K562 (cell line): Measurements from ENCODE around the gene PMM1. TPM values are rescaled to one million over a fixed set of nuclear protein-coding genes. Genes with fewer than 3 reads are reported as not detected.

ENCODE experiments used
- ATAC-seq: fragments of 200-7000 bp; cut with Tn5 transposase; 3 replicates; pipeline ENCODE4 v1.9.1; 2020; ENCODE audit warnings: moderate library complexity
- BruUV-seq: library from RNA; stranded (reverse); fragments of 400-500 nt; replicated peaks from 2 replicates; lab custom pipeline; 2021; lab: Mats Ljungman, UMichigan
- CTCF ChIA-PET: fragments of 300-600 bp; formaldehyde crosslinking; extraction: SDS; loops from one replicate; lab custom pipeline; 2021; ENCODE audit warnings: low intra/inter-chr PET ratio; lab: Yijun Ruan, JAX
- POLR2A ChIA-PET: fragments of 300-600, 350-650 bp; sonication (Branson Sonifier 250); formaldehyde crosslinking; extraction: SDS; loops from one replicate; lab custom pipeline; 2021; ENCODE audit warnings: antibody characterized with exemption, inconsistent platforms; lab: Yijun Ruan, JAX
- DNase-seq, 4 experiments: peaks; one replicate each; pipeline versions ENCODE4 v3.0.0 to v3.0.0-alpha.2; 2011 to 2018; ENCODE audit warnings: low spot score in 3 of 4, mixed read lengths in 3 of 4; ENCODE audit errors: extremely low read depth in 1 of 4
- FAIRE-seq: peaks from 2 replicates; lab custom pipeline; 2011; peaks lifted over from hg19 to GRCh38; lab: Jason Lieb, UNC
- H2AFZ ChIP-seq: 2 replicates; pipeline ENCODE4 v1.6.0; 2011; ENCODE audit warnings: low read depth, low read length, control low read depth, inconsistent platforms
- H3K27ac ChIP-seq: fragments of 200-600 bp; 3 replicates; pipeline ENCODE4 v1.8.0; 2011; ENCODE audit warnings: low read depth, mild to moderate bottlenecking, control low read depth, inconsistent platforms, low read length, moderate library complexity, mixed read lengths; ENCODE audit errors: extremely low read depth
- H3K27me3 ChIP-seq, 2 experiments: fragments of 300-600 bp in 1 of 2; 2 replicates in 1 of 2; 3 replicates in 1 of 2; pipeline versions ENCODE4 v1.6.0 to v1.8.0; 2011; ENCODE audit warnings: inconsistent platforms in 2 of 2, low read length in 2 of 2, mild to moderate bottlenecking in 1 of 2, mixed read lengths in 1 of 2, moderate library complexity in 1 of 2; ENCODE audit not compliant: control insufficient read depth in 2 of 2, insufficient read depth in 2 of 2
- H3K36me3 ChIP-seq: fragments of 300-600 bp; 3 replicates; pipeline ENCODE4 v1.8.0; 2011; ENCODE audit warnings: mild to moderate bottlenecking, low read length, inconsistent platforms; ENCODE audit not compliant: control insufficient read depth, insufficient read depth
- H3K4me1 ChIP-seq, 2 experiments: fragments of 200-600 bp in 1 of 2; replicated peaks in 1 of 2; 2 replicates in 1 of 2; 3 replicates in 1 of 2; pipeline versions ENCODE4 v1.5.1 to v1.8.0; 2011; ENCODE audit warnings: inconsistent platforms in 2 of 2, low read length in 2 of 2, mild to moderate bottlenecking in 1 of 2, mixed read lengths in 1 of 2, moderate library complexity in 1 of 2; ENCODE audit not compliant: control insufficient read depth in 2 of 2, insufficient read depth in 2 of 2
- H3K4me2 ChIP-seq: 2 replicates; pipeline ENCODE4 v1.6.1; 2011; ENCODE audit warnings: low read length, control low read depth, inconsistent platforms, mixed read lengths; ENCODE audit not compliant: insufficient read depth
- H3K4me3 ChIP-seq: fragments of 200-600 bp; sonication (generic), shearing (Covaris generic); 2 replicates; pipeline ENCODE4 v1.5.1; 2016; ENCODE audit warnings: control low read depth, inconsistent platforms
- H3K79me2 ChIP-seq: fragments of 200-600 bp; 3 replicates; pipeline ENCODE4 v1.8.0; 2011; ENCODE audit warnings: low read length, inconsistent platforms; ENCODE audit not compliant: control insufficient read depth, insufficient read depth
- H3K9ac ChIP-seq, 2 experiments: 2 replicates each; pipeline versions ENCODE4 v1.6.0 to v1.6.1; 2011; ENCODE audit warnings: low read depth in 2 of 2, low read length in 2 of 2, control low read depth in 1 of 2, inconsistent platforms in 1 of 2, mild to moderate bottlenecking in 1 of 2, mixed read lengths in 1 of 2; ENCODE audit not compliant: insufficient read depth in 1 of 2
- H3K9me1 ChIP-seq: one replicate; pipeline ENCODE4 v1.6.0; 2011; ENCODE audit warnings: inconsistent platforms, mild to moderate bottlenecking, low read length, moderate library complexity; ENCODE audit not compliant: control insufficient read depth, insufficient read depth
- H3K9me3 ChIP-seq: replicated peaks from 2 replicates; pipeline ENCODE4 v1.5.1; 2011; ENCODE audit warnings: low read depth, low read length, inconsistent platforms; ENCODE audit not compliant: control insufficient read depth, insufficient read depth
- H4K20me1 ChIP-seq: replicated peaks from 2 replicates; pipeline ENCODE4 v1.6.1; 2011; ENCODE audit warnings: low read length, inconsistent platforms, mixed read lengths; ENCODE audit not compliant: control insufficient read depth, insufficient read depth
- GTF2B ChIP-seq: IDR thresholded peaks from 2 replicates; pipeline ENCODE4 v1.6.1; 2011; ENCODE audit not compliant: insufficient read length; ENCODE audit errors: extremely low read depth
- RBBP5 ChIP-seq: fragments of 200-600 bp; sonication (generic); IDR thresholded peaks from 2 replicates; pipeline ENCODE4 v1.6.1; 2012; ENCODE audit warnings: borderline replicate concordance, mild to moderate bottlenecking, low read length, control low read depth, inconsistent platforms; ENCODE audit not compliant: insufficient read depth, poor library complexity, severe bottlenecking
- WGBS: fragments of 100-300 bp; shearing (Covaris generic); methylation state at CpG from one replicate; pipeline ENCODE4 v1.1.6; 2016; ENCODE audit warnings: low coverage, mixed read lengths; ENCODE audit not compliant: insufficient coverage; ENCODE audit errors: missing lambda C conversion rate; 5-methylcytosine and 5-hydroxymethylcytosine counted together
- in situ Hi-C: fragments of 300-500 bp; cut with MboI; formaldehyde crosslinking; loops from 4 replicates; pipeline ENCODE4 v1.15.0; 2018; ENCODE audit warnings: inconsistent platforms, mixed read lengths
- intact Hi-C: fragments of 100-400 bp; cut with micrococcal nuclease; formaldehyde crosslinking; loops from 2 replicates; pipeline ENCODE4 v1.14.2; 2022
- polyA plus RNA-seq, 8 experiments: library from polyadenylated mRNA; depleted of rRNA in 4 of 8; stranded (reverse) in 5 of 8; unstranded in 3 of 8; fragments of >200 nt; fragmentation: Nextera tagmentation in 2 of 8; fragmentation: Illumina TruSeq in 1 of 8; extraction: Ambion mirVana in 2 of 8; extraction: Trizol in 1 of 8; gene quantifications; 2 replicates each; pipeline versions ENCODE4 v1.2.1 to v1.2.3, GENCODE V29; 2011 to 2014; ENCODE audit warnings: inconsistent platforms in 1 of 8, missing spikeins in 1 of 8
- total RNA-seq, 7 experiments: library from RNA; depleted of rRNA in 6 of 7; stranded (reverse); fragments of >200 nt in 6 of 7; fragmentation: Illumina TruSeq in 2 of 7; extraction: Trizol in 2 of 7; gene quantifications; 2 replicates each; pipeline versions ENCODE4 v1.2.1 to v1.2.3, GENCODE V29; 2011 to 2021; ENCODE audit warnings: low replicate concordance in 1 of 7
- TF ChIP-seq, protein P1 (sequence below): fragments of 450-650 bp; formaldehyde crosslinking; IDR thresholded peaks from 2 replicates; pipeline ENCODE4 v1.4.0; 2020; ENCODE audit warnings: mild to moderate bottlenecking, moderate library complexity

Gene PMM1
- total and polyA plus RNA-seq, 9 of the 15 experiments (the other 6 are each of a cell fraction or from before 2014, with no cell fraction given): 10.2 to 31.7 (median 20.3) TPM

- no peak overlapping the region for H3K9ac ChIP-seq
- H3K9me3 ChIP-seq: no peaks in the 10 kb centered on the region
- H3K4me2 ChIP-seq: no peak overlapping the region
- ATAC-seq (no peak), FAIRE-seq (no peak)
- H3K27me3 ChIP-seq: no peaks in the 10 kb centered on the region
- intact Hi-C loops: no loop called here
- no peak overlapping the region for H3K4me3 ChIP-seq
- H3K9me1 ChIP-seq: no peaks in the 10 kb centered on the region
- no peaks in the 10 kb centered on the region for H4K20me1 ChIP-seq
- no peaks in the 10 kb centered on the region for H3K36me3 ChIP-seq
- TF ChIP-seq GTF2B (no peak), RBBP5 (no peak)
- TF ChIP-seq, protein P1, sequence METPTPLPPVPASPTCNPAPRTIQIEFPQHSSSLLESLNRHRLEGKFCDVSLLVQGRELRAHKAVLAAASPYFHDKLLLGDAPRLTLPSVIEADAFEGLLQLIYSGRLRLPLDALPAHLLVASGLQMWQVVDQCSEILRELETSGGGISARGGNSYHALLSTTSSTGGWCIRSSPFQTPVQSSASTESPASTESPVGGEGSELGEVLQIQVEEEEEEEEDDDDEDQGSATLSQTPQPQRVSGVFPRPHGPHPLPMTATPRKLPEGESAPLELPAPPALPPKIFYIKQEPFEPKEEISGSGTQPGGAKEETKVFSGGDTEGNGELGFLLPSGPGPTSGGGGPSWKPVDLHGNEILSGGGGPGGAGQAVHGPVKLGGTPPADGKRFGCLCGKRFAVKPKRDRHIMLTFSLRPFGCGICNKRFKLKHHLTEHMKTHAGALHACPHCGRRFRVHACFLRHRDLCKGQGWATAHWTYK (CRISPR knock-in tag): no peak
- TF ChIP-seq, all 486 proteins: peak for 0
- CTCF ChIA-PET: no interaction called here
- H2AFZ ChIP-seq: no peak overlapping the region
- H3K4me1 ChIP-seq: peaks cover 14 to 42% of the 10 kb centered on the region in 2 experiments; a peak in 4 of 5 replicates
- in situ Hi-C loops: no loop called here
- no peak overlapping the region for H3K27ac ChIP-seq
- no peak for DNase-seq
- POLR2A ChIA-PET: interaction anchor here (0.6 kb wide), 1 partner anchor 13 kb away, joined by 5 read pairs; no protein-coding TSS in a partner anchor
- no peaks in the 10 kb centered on the region for H3K79me2 ChIP-seq
- BruUV-seq: no TSS peak
- 25% methylated on average over 3 of the region's 3 CpGs for WGBS
Observed at GRCh38 chr22:41570221-41570620, 19.4 kb downstream of the PMM1 start.
